DLD1 (cell line): ENCODE results near the gene CPNE4.

Experiments used
- in situ Hi-C: cut with HindIII; loops from 2 replicates; pipeline ENCODE4 v1.10.0; 2017; ENCODE audit warnings: low sequenced_read_pairs

Gene CPNE4

DNA sequence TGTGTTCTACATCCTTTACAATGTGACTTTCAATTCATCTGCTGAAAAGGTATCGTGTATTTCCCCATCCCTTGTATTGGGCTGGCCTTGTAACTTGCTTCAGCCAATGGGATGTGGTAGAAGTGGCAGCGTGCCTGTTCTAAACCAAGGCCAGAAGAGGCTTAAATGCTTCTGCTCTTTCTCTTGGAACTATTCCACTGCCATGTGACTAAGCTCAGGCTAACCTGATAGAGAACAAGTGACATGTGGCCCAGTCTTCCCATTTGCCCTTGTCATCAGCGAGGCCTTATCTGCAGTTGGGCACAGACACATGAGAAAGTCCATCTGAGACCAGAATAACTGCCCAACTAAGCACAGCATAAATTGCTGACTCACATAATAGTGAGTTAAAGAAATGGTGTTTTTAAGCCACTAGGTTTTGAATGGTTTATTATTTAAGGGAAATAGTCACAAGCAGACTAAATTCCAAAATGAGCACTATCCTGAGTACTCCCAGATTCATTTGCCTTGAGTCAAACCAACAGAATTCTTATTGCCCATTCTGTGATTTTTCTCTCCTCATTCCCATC is 230.2 kb downstream of the CPNE4 start:
- in situ Hi-C loops = no loop called here

DNA sequence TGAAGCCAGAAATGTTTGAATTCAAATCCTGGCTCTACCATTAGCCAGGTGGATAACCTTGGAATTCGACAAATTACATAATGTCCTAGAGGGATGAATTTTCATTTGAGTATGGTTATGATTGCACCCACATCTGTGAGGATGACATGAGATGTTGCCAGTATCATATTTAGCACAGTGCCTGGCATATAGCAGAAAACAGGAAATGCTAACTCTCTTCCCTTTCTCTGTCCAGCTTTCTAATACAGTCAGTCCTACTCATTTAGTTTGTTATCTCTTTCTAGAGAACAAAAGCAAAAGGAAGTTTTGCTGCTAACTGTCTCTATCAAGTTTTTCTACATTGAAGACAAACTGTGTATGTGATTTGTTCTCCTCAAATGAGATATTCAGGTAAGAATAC is 231.7 kb downstream of the CPNE4 start:
- in situ Hi-C loops = no loop called here

- in situ Hi-C loops = no loop called here
These were observed 232.8 kb downstream of the CPNE4 start for GRCh38 chr3:131802029-131802428.

GRCh38 chr3:131801566-131801965 is 233.2 kb downstream of the CPNE4 start:
- in situ Hi-C loops = no loop called here

GRCh38 chr3:131797776-131798175 is 237.0 kb downstream of the CPNE4 start:
- in situ Hi-C loops = no loop called here

DNA sequence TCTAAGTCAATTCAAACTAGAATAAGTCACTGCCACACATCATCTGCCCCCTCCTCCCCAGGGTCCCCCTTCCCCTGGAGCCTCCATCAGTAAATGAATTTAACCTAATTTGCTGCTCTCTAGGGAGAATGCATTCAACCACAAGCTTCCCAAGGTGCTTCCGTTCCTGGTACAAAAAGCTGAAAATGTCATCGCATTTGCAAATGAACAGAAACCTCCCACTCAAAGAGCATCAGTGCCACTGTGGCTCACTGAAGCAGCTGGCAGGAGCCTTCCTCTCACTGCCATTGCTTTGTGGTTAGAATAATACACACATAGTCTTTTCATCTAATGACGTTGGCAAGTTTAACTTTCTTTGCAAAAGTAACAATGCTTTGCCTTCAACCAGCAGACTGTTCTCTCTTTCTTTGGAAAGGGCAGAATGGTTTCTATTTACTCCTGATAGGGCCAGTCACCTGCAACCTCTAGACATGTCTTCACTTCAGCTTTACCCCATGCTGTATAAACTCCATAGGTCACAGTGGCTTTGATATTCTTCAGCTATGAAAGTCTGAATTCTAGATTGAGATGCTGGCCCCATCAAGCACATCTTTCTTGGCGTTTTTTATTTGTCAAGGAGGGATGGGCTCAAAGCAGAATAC is 238.1 kb downstream of the CPNE4 start:
- in situ Hi-C loops = no loop called here

DNA sequence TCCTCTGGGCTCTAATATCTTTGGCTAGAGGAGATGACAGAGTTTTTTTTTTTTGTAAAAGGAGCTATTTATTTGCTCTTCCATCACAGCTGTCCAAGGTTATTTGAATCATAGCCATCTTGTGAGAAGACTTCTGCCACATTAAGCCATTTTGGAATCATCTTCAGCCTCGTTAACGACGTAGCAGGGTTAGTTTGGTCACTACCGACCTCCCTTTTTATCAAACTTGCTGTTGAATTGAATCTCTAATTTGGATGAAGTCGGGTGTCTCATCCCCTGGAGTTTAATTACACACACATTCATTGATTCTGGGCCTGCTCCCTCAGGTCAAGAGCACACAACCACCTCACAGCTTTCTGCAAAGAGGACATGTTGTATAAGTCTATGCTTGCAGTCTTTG is 238.7 kb downstream of the CPNE4 start:
- in situ Hi-C loops = no loop called here

DNA sequence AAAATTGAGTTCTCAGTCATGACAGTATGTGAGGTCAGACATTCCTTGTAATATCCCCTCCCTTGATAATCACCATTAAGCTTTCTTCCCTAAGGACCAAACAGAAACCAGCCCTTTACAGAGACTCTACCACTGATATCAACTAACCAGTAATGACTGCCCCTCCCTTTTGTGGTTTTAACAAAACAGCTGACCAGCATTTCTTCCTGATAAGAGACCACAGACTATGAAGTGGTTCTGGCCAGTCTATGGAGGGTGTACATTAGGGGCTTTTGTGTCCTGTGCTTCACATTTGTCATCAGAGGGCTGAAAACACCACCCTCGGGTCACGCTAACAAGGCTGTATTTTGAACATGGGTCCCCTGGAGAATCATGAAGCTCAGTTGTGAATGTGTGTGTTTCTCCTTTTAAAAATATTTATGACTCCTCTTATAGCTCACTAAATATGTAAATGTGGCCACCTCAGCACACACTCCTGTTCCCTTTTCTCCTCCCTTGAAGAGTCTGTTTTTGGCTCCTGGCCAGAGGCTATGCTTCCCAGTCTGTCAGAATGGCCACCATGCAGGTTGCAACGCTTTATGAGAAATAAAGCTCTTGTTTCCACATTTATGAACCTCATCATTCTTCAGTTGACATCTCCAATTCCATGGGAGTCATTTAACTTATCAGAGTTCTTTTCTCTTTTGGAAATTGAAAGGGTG is 239.3 kb downstream of the CPNE4 start:
- in situ Hi-C loops = no loop called here

DNA sequence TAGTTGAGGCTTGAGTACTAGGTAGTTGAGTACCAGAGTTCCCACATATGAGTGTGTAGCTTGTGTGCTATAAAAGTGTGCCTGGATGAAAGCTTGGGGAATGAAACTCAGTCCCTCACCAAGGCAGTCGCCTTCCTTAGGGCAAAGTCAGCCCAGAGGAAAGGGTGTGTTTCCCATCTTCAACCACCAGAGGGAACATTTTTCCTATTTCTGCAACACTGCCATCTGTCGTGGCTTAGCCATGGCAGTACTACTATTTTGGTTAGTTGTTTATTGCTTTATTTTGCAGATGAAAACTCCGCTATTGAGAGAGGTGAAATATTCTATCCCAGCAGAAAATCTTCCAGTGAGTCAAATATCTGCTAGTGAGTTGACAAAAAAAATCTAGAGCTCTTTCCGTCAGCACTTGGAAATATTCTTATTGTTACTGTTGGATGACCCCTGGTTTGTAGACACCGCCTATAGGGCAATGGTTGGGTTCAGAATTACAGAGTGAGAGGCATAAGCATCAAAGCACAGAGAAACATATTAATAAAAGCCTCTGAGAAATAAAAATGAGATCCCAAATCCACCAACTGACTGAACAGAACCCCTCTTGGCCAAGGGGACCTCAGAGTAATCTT is 239.9 kb downstream of the CPNE4 start:
- in situ Hi-C loops = no loop called here

GRCh38 chr3:131793870-131794269 is 240.9 kb downstream of the CPNE4 start:
- in situ Hi-C loops = no loop called here

GRCh38 chr3:131789188-131789587 is 245.6 kb downstream of the CPNE4 start:
- in situ Hi-C loops = no loop called here

GRCh38 chr3:131786386-131786785 is 248.4 kb downstream of the CPNE4 start:
- in situ Hi-C loops = no loop called here

GRCh38 chr3:131782751-131783150 is 252.1 kb downstream of the CPNE4 start:
- in situ Hi-C loops = no loop called here

- in situ Hi-C loops = no loop called here
These were observed 256.3 kb downstream of the CPNE4 start for GRCh38 chr3:131778526-131778925.

DNA sequence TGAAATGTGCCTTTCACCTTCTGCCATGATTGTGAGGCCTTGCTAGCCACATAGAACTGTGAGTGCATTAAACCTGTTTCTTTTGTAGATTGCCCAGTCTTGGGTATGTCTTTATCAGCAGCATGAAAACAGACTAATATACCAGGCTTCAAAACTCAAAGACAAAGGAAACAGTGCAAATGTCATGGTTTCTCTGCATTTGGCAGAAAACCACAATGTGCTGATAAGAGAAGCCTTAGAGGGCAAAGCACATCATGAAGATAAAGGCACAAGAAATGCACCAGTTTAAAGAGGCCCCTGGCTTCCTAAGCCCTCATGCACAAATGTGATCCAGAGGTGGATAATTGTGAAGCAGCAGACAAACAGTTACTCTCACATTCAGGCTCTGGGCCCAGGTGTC is 259.2 kb downstream of the CPNE4 start:
- in situ Hi-C loops = no loop called here

DNA sequence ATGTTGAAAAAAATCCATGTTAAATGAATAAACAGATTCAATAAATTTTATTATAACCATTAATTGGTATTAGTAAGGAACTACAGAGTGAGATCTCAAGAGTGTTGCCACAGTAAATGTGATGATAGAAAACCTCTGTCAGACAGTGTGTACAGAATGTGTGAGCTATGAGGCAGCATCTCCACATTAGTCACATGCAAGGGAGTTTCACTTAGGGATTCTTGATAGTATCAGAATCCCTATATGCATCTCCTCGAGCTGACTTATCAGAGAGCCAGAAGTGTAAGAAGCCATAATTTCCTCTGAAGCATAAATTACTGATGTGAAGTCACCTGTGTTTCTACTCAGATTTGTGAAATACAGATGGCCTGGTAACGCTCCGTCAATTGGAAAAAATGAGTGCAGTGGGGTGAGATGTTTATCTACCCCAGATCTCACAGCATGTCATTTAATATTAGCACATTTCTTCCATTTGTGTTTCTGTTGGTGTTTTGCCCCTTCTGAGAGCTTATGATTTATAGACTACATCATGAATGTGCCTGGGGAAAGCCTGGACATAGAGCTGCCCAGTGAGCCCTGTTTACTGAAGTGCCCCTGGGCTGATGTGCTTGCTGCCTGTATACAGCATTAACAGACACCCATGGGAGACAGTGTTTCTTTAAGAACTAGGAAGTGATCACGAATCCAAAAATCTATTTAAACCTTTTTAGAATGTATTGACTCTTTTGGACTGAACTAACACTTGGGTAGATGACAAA is 262.4 kb downstream of the CPNE4 start:
- in situ Hi-C loops = no loop called here

GRCh38 chr3:131762981-131763564 is 271.7 kb downstream of the CPNE4 start:
- in situ Hi-C loops = no loop called here

GRCh38 chr3:131756405-131756804 is 278.4 kb downstream of the CPNE4 start:
- in situ Hi-C loops = no loop called here

- in situ Hi-C loops = no loop called here
These were observed 279.4 kb downstream of the CPNE4 start for GRCh38 chr3:131755380-131755779.

GRCh38 chr3:131750256-131750655 is 284.6 kb downstream of the CPNE4 start:
- in situ Hi-C loops = no loop called here

GRCh38 chr3:131749826-131750225 is 285.0 kb downstream of the CPNE4 start:
- in situ Hi-C loops = no loop called here
